Measurements from ENCODE around the gene STX1B.

DNA sequence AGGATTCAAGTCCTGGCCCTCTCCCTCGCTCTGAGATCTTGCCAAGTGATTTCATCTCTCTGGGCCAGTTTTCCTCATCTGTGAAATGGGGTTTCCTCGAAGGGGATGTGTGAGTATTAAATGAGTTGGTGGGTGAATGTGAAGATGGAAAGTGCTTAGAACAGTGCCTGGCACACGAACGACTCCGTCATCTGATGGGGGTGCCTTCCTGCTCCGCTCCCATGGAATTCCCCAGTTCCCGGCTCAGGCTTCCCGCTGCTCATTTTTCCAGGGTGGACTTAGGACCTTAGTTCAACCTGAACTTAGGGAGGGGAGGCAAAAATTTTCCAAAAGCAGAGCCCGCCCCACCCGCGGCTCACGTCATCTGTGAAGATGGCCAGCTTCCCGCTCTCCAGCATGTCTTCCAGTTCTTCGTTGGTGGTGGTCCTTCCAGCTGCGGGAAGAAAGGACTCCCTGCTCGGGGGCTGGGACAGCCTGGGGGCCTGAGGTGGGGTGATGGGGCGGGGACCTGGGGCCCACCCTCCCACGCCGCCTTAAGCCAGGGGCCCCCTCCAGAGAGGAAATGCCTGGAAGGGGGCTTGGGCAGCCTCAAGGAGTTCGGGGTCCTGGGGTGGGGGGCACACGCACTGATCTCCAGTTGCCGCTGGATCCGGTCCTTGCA is 14.0 kb downstream of the STX1B start:
- TF ChIP-seq, protein P1, sequence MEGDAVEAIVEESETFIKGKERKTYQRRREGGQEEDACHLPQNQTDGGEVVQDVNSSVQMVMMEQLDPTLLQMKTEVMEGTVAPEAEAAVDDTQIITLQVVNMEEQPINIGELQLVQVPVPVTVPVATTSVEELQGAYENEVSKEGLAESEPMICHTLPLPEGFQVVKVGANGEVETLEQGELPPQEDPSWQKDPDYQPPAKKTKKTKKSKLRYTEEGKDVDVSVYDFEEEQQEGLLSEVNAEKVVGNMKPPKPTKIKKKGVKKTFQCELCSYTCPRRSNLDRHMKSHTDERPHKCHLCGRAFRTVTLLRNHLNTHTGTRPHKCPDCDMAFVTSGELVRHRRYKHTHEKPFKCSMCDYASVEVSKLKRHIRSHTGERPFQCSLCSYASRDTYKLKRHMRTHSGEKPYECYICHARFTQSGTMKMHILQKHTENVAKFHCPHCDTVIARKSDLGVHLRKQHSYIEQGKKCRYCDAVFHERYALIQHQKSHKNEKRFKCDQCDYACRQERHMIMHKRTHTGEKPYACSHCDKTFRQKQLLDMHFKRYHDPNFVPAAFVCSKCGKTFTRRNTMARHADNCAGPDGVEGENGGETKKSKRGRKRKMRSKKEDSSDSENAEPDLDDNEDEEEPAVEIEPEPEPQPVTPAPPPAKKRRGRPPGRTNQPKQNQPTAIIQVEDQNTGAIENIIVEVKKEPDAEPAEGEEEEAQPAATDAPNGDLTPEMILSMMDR (conservative IDR thresholded peaks at IDR 0.05; ENCODE audit: low read length) = no peak
- no peak for TF ChIP-seq EZH2phosphoT487 (IDR thresholded peaks at IDR 0.05; ENCODE audit: borderline replicate concordance, low read depth, low read length)
